SK-MEL-5 (cell line): ENCODE results near the gene ATG10. TPM values are rescaled to one million over a fixed set of nuclear protein-coding genes. Genes with fewer than 3 reads are reported as not detected.
A peak's percentile ranks its signal among the peaks of the same experiment; 100 is the strongest.
"Not testable (repeated sequence)": the region's sequence is repeated elsewhere in the genome, so short reads cannot be mapped to it uniquely, and the experiment has no call there.

ENCODE experiments used
- DNase-seq: peaks from one replicate; pipeline ENCODE4 v3.0.0-alpha.2; 2016; ENCODE audit warnings: low read depth, low spot score
- in situ Hi-C: cut with HindIII; loops from 2 replicates; pipeline ENCODE4 v1.10.0; 2016; ENCODE audit warnings: low sequenced_read_pairs, high pct_unique_total_duplicates, low pct_unique_long_range_greater_than_20kb
- total RNA-seq: library from RNA; depleted of rRNA; stranded (reverse); fragments of >200 nt; shearing (Covaris generic); gene quantifications from 2 replicates; pipeline ENCODE4 v1.2.3, GENCODE V29; 2014

Gene ATG10
- total RNA-seq, 1 experiment from 2014 or later: 10.0 TPM

DNA sequence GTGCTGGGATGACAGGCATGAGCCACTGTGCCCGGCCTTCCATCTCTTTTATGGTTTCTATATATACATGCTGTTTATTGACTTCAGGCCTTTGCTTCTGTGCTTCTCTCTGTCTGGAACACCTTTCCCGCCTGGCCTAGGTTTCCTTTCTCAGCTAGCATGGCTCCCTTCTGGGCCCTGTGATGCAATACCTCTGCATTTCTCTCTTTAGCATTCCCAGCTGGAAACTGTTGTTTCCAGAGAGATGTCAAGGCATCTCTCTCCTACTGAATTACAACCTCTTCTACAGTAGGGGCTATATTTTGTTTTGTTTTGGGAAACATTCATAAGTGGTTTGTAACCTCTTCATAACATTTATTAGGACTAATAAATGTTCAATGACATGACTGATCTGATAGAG lies 249.2 kb downstream of the ATG10 start:
- DNase-seq: no peak
- in situ Hi-C loops: no loop called here

DNA sequence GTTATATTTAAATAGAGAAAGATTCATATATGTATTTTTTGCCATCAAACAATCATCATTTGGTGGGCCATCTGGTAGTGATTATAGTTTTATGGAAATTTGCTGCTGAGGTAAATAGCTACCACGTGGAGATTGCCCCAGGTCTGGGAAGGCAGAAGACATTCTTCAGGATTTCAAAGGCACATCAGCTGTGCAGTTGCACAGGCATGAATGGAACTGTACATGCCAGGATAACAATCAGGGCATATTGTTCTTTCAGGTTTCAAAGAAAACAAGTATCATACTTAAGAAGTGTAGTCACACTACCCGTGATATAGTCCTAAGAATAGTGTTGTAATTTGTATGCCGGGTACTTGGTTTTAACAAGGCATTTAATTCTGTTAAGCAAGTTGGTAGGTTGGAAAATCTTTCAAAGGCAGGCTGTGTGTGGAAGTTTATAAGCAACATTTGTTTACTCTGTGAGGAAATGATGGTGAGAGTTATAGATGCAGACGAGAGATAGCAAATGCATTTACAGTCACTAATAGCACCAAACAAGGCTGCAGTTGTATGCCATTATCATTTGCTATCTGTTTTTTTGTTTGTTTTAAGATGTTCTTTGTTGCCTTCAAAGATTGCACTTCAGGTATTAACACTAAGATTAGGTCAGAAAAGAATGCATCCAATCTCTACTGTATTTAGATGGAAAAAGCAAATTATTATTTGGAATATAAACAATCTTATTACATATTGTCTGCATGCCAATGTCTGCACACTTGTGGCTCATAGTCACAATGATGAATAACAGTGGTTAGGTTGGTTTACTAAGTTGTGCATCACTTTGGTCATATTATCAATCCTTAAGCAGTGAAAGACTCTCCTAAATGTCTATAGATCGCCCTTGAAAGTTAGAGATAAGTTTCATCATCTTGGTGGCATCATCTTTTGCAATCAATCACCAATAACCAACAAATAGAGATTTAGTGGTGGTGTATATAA lies 251.1 kb downstream of the ATG10 start:
- DNase-seq: peak; percentile 92
- in situ Hi-C loops: no loop called here

DNA sequence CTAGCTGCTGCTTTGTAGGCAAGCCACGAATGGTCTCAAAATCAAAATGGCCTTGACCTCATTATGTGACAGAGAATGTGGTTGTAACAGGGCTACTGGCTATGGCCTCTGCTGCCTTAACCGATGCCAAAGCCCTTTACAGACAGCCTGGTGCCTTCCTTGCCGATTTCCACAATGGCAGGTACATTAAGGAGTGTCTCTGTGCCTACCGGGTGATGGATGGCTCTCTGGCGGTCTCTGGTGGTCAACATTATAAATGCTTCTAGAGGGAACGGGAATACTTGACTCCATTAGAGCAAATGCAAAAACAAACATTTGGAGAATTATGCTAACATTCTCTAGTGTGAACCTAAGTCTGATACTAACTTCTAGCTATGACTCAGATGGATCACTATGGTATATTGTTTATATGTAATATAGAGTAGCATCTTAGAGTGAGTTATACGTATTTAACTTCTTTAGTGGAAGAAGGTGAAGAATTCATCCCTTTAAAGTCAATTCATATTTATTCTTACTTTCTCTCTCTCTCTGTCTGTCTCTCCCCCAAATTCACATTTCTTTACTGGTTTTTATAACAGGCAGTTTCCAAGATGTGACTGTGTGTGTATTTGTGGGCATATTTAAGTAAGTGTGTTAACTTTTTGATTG lies 253.8 kb downstream of the ATG10 start:
- peak; percentile 79 for DNase-seq
- in situ Hi-C loops: loop anchor here (5.0 kb wide), 1 partner anchor 48 kb away; no protein-coding TSS in a partner anchor

DNA sequence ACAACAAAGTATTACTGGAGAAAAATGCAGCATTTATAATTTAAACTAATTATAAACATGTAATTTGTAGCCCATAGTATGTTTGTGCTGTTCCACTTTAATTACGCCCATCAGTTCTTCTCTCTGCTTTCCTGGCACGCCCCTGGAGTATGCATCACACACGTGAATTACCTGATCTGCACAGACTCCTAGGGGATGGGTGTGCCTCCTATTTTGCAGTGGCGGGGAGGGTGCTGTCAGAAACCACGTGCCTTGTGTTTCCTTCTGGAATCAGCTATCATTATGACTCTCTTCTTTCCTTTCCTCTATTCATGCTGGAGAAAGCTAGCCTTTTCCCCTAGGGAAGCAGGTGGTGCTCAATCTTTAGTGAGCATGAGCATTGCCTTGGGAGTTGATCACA lies 263.1 kb downstream of the ATG10 start:
- no peak for DNase-seq
- in situ Hi-C loops: no loop called here

DNA sequence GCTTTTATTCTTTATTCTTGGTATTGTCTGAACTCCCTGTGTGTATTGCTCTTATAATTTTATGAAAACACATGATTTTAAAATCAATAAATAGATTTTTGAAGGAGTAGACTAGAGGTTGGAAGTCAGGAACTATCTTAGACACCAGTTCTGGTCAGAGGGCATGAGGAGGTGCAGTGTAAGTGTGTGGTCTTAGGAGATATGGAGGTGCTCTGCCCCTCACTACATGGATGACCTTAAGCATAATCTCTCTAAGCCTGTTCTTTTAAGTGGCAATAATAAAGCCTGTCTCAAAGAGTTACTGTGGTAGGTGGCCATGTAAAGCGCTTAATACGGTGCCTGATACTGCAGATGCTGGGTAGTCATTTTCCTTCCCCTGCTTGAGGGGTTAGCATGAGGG lies 272.3 kb downstream of the ATG10 start:
- in situ Hi-C loops: no loop called here
- DNase-seq: no peak

DNA sequence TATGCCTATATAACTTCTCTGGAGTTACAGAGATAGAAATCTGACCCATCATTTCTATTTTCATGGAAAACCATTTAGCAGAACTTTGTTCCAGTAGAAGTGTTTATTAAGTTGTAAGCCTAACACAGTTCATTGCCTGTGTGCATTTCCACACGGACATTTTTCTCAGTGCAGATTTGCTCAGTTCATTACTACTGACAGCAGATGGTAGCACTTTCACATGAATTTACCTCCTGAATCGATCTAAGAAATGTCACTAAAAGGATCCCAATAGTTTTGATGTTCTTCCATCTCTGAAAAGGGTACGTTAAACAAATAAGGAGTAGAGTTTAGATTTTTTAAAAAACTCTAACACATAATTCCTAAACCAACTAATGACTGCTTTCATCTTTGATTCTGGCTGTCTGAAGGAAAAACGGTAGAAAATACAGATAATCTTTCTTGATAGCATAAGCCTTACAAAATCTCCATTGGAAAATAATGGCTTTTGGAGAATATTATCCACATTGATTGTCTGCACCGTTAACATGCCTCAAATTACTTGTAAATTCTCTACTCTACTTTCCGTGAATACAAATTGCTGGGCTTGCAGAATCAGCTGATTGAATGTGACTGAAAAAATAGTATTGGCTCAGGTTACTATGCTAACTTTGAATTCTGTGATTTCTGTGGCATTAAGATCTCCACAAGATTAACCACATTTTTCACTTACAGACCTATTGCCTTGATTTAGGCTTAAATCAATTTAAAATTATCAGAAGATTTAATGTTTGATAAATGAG lies 273.2 kb downstream of the ATG10 start:
- in situ Hi-C loops: no loop called here

DNA sequence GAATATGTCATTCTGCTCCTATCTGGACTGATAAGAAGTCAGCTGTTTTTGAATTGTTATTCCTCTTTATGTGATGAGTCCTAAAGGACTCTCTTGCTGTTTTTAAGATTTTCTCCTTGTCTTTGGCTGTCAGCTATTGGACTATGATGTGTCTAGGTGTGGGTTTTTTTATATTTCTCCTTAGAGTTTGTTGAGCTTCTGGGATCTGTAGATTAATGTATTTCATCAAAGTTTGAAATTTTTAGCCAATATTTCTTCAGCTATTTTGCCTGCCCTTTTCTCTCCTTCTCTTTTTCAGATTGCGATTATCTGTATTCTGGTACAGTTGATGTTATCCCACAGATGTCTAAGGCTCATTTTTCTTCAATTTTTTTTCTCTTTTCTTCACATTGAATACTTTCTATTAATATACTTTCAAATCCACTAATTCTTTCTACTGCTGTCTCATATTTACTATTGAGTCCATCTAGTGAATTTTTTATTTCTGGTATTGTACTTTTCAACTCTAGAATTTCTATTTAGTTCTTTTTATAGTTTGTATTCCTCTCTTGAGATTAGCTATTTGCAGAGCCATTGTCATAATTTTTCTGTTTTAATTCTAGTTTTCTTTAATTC lies 275.2 kb downstream of the ATG10 start:
- no peak for DNase-seq
- in situ Hi-C loops: no loop called here

More for the DNA sequence above, 273.2 kb downstream of the ATG10 start:
- peak; percentile 47 for DNase-seq

DNA sequence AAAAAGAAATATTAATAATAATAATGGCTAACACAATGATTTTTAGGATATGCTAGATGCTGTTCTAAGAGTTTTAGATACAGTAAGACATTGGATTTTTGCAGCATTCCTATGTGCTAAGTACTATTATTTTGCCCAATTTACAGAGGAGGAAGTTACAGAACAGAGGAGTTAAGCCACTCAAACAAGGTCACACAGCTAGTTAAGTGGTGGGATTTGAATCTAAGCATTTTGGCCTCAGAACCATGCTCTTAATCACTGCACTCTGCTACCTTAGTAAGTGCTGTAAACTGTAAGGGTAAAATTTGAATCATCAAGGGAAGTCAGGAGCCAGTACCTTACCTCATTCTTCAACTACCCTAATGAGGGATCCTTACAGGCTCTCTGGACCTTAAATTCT lies 280.9 kb downstream of the ATG10 start:
- DNase-seq: no peak
- in situ Hi-C loops: no loop called here

DNA sequence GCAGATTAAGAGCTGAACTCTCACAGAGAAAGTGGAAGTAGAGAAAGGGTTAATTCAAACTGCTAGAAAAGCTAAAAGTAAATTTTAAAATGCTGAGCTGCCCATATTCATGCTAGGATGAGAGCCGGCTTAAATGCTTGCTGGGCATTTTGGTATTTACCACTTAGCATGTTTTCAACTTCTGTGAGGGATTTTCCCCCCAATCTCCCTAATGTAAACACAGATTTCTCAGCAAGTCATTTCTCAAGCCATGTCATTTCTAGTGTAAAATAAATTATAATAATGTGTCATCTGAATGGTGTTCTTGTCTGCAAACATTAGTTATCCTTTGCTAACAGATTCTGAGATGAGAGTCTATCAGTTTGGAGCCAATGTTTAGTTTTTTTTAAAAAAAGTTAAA lies 284.0 kb downstream of the ATG10 start:
- in situ Hi-C loops: no loop called here
- no peak for DNase-seq

DNA sequence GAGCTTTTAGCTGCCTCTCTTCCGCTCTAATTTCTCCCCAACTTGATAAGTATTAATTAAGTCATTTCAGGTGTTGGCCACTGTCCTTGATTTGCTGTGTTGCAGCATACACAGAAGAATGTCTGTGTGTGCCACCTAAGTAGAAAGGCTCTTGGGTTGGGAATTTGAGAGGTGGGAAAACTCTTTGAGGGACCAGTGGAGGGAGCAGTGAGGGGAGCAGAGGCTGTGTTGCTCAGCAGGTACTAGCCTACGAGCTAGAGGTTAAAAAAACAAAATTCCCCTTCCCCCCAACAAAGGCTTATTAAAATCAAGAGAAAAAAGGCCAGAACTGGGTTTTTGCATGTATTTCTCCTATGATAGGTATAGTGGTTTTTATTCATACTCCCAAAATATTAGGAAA lies 285.4 kb downstream of the ATG10 start:
- in situ Hi-C loops: no loop called here
- DNase-seq: no peak

DNA sequence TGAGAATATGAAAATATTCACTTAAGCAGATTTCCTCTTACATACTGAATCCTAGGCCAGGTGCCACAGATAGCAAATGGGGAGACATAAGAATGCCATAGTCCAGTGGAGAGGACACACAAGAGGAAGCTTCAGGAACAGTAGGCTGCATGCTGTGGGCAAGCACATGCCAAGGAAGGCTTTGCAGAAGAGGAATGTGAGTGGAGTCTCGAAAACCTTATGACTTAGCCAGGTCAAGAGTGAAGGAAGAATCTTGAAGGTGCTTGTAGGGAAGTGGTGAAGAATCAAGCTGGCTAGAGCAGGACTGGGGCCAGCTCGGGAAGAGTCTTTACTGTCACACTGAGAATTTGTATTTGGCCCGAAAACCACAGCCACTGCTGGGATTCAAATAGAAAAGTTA lies 285.9 kb downstream of the ATG10 start:
- DNase-seq: no peak
- in situ Hi-C loops: no loop called here

DNA sequence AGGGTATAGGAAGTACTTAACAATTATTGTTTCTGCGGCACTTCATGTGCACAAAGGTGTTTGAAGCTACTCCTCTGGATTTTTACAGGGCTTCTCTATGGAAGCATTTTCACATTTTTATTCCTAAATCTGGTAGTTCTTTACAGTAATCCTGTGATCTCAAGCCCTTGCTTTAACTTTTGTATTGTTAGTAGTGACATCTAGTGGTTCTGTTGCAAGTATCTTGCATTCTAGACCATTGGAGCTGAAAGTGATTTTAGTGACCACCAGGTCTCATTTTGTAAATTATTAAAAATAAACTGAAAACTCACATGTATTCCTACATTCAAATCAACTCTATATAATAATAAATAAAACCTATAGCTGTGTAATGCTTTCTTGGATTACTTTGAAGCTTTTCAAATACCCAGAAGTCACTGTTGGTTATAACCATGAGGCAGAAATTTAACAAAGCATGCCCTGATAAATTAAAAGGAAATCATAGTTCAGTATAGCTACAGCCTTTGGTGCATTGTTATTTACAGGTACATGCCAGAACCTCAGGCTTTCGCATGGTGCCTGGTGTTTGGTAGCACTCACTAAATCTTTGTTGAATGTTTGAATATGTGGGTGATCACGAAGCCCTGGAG lies 287.5 kb downstream of the ATG10 start:
- peak; percentile 56 for DNase-seq
- in situ Hi-C loops: no loop called here

DNA sequence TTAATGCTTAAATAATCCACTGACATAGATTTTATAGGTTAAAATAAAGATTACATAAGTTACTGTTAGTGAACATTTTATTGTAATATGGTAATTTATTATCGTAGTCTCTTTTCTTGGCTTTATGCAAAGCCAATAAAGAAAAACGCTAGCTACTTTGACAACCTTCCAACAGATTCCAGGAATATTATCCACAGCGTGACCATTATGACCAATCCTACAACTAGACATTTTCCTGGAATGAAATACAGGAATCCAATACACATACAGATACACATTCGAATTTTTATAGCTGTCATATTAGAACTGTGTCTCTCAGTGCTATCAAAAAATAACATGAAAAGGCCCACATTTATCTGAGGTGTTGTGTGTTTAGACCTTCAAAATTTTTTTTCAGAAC lies 293.2 kb downstream of the ATG10 start:
- in situ Hi-C loops: no loop called here
- DNase-seq: no peak

DNA sequence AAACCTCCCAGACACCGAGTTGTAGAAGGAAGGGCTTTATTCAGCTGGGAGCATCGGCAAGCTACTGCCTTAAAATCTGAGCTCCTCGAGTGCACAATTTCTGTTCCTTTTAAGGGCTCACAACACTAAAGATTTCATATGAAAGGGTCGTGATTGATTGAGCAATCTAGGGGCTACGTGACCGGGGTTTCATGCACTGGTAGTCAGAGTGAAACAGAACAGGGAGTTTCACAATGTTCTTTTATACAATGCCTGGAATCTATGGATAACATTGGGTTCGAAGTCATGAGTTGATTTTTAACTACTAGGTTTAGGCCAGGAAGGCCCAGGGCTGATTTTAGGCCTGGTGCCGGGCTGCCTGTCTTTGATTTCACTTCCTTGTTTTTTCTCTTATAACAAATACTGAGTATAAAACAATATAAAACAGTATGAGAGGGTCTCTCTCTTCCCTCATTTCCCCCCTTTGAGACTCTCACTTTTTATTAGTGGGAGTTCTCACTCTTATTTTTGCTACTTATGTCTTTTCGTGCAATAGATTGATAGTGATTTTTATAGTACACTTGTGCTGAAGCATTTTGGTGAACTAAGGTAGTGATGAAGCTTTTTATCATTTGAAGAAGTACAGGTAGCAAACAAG lies 295.6 kb downstream of the ATG10 start:
- DNase-seq, in situ Hi-C loops: not testable (repeated sequence)

DNA sequence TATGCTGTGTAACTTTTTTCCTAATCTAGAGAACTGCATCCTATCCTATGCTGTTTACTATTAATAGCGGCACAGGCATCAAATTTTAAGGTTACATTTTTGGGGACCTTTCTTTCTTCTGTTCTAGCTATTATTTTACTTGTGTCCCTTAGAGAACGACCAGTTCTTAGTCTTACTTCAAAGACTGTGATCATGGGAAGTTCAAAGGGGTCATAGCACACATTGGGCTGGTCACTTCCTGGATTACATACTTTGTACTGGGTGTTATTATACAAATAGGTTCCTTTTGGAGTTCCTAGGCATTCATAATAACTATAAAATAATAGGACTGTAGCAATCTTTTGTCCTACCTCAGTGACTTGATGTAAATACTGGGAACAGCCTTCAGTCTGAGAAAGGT lies 297.5 kb downstream of the ATG10 start:
- in situ Hi-C loops, DNase-seq: not testable (repeated sequence)

DNA sequence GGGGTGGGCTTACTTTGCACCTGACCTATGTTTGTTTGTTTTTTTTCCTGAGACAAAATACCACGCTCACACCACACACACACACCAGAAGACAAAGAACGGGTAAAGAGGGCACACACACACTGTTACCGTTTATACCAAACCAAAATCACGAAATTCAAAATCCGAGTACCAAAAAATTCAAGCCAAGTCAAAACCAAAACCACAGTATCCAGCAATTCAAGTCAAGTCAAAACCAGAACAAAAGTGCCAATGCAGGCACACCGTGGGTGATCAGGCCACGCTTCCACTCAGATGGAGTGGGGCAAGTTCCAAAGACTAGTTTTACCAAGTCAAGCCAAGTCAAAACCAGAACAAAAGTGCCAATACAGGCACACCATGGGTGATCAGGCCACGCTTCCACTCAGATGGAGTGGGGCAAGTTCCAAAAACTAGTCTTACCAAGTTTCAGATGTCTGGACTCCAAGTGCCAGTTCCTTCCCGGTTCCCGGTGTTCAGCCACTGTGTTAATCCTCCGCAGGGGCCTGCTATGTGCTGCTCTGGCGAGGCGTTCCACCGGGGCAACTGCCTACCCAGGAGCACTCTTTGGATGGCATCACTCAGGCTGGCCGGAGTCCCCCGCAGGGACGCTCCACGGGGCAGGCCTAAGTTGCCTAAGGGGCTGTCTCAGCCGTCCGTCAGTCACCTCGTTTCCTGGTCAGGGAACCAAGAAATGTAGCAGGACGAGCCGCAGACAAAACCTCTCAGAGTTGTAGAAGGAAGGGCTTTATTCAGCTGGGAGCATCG lies 300.9 kb downstream of the ATG10 start:
- DNase-seq, in situ Hi-C loops: not testable (repeated sequence)
